ENCODE measurements around the gene B3GALT4.
A peak's percentile ranks its signal among the peaks of the same experiment; 100 is the strongest.

The B3GALT4 gene

DNA sequence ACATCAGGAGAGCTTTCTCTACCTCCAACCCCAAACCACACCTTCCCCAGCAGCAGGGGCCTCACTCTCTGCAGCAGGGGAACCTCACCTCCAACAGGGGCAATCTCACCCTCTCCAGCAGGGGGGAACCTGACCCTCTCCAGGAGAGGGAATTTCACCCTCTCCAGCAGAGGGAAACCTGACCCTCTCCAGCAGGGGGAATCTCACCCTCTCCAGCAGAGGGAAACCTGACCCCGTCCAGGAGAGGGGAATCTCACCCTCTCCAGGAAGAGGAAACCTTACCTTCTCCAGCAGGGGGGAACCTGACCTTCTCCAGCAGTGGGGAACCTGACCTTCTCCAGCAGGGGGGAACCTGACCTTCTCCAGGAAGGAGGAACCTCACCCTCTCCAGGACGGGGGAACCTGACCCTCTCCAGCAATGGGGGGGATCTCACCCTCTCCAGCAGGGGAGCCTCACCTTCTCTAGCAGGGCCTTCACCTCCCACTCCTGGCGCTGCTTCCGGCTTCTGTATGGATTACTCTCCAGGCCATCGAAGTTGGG is 3.1 kb downstream of the B3GALT4 start (continued):
- TF ChIP-seq TCF7L2 (IDR thresholded peaks at IDR 0.05; ENCODE audit: borderline replicate concordance, low read depth, low read length) (no peak), OVOL3 (tag by site-specific recombination; IDR thresholded peaks at IDR 0.05) (no peak), ZNF585B (tag by site-specific recombination; IDR thresholded peaks at IDR 0.05) (no peak), ZNF155 (tag by site-specific recombination; IDR thresholded peaks at IDR 0.05) (no peak), ZEB2 (tag by site-specific recombination; IDR thresholded peaks at IDR 0.05) (no peak), ZNF747 (tag by site-specific recombination; IDR thresholded peaks at IDR 0.05) (no peak), ZNF510 (tag by site-specific recombination; IDR thresholded peaks at IDR 0.05; ENCODE audit: insufficient replicate concordance) (no peak), ZNF114 (tag by site-specific recombination; IDR thresholded peaks at IDR 0.05) (no peak), ZBTB11 (tag by site-specific recombination; conservative IDR thresholded peaks at IDR 0.05; ENCODE audit: low read depth) (no peak), REPIN1 (tag by site-specific recombination; IDR thresholded peaks at IDR 0.05; ENCODE audit: low read depth) (no peak), ZNF10 (tag by site-specific recombination; IDR thresholded peaks at IDR 0.05) (no peak), ZNF274 (IDR thresholded peaks at IDR 0.05; ENCODE audit: low read length) (no peak), ZNF274 (tag by site-specific recombination; IDR thresholded peaks at IDR 0.05; ENCODE audit: borderline replicate concordance) (no peak), ZFP3 (tag by site-specific recombination; IDR thresholded peaks at IDR 0.05; ENCODE audit: low read depth) (no peak), GLIS2 (tag by site-specific recombination; IDR thresholded peaks at IDR 0.05) (peak; percentile 76), KLF7 (tag by site-specific recombination; IDR thresholded peaks at IDR 0.05; ENCODE audit: borderline replicate concordance) (no peak), ZNF112 (tag by site-specific recombination; IDR thresholded peaks at IDR 0.05) (no peak), ZNF621 (tag by site-specific recombination; IDR thresholded peaks at IDR 0.05) (no peak), IKZF3 (tag by site-specific recombination; IDR thresholded peaks at IDR 0.05) (peak; percentile 92), ZNF311 (tag by site-specific recombination; IDR thresholded peaks at IDR 0.05; ENCODE audit: borderline replicate concordance) (no peak), ZNF175 (tag by site-specific recombination; IDR thresholded peaks at IDR 0.05) (no peak), ZXDB (tag by site-specific recombination; IDR thresholded peaks at IDR 0.05) (peak; percentile 70), ZNF148 (tag by site-specific recombination; IDR thresholded peaks at IDR 0.05; ENCODE audit: borderline replicate concordance) (no peak)
- TF ChIP-seq, protein P1, sequence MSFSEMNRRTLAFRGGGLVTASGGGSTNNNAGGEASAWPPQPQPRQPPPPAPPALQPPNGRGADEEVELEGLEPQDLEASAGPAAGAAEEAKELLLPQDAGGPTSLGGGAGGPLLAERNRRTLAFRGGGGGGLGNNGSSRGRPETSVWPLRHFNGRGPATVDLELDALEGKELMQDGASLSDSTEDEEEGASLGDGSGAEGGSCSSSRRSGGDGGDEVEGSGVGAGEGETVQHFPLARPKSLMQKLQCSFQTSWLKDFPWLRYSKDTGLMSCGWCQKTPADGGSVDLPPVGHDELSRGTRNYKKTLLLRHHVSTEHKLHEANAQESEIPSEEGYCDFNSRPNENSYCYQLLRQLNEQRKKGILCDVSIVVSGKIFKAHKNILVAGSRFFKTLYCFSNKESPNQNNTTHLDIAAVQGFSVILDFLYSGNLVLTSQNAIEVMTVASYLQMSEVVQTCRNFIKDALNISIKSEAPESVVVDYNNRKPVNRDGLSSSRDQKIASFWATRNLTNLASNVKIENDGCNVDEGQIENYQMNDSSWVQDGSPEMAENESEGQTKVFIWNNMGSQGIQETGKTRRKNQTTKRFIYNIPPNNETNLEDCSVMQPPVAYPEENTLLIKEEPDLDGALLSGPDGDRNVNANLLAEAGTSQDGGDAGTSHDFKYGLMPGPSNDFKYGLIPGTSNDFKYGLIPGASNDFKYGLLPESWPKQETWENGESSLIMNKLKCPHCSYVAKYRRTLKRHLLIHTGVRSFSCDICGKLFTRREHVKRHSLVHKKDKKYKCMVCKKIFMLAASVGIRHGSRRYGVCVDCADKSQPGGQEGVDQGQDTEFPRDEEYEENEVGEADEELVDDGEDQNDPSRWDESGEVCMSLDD (tag by site-specific recombination; IDR thresholded peaks at IDR 0.05) = 0 out of 2 replicates have a peak, but pooled peaks have one; percentile 25
- TF ChIP-seq, protein P2, sequence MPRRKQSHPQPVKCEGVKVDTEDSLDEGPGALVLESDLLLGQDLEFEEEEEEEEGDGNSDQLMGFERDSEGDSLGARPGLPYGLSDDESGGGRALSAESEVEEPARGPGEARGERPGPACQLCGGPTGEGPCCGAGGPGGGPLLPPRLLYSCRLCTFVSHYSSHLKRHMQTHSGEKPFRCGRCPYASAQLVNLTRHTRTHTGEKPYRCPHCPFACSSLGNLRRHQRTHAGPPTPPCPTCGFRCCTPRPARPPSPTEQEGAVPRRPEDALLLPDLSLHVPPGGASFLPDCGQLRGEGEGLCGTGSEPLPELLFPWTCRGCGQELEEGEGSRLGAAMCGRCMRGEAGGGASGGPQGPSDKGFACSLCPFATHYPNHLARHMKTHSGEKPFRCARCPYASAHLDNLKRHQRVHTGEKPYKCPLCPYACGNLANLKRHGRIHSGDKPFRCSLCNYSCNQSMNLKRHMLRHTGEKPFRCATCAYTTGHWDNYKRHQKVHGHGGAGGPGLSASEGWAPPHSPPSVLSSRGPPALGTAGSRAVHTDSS (tag by site-specific recombination; IDR thresholded peaks at IDR 0.05) = no peak
- TF ChIP-seq, protein P3, sequence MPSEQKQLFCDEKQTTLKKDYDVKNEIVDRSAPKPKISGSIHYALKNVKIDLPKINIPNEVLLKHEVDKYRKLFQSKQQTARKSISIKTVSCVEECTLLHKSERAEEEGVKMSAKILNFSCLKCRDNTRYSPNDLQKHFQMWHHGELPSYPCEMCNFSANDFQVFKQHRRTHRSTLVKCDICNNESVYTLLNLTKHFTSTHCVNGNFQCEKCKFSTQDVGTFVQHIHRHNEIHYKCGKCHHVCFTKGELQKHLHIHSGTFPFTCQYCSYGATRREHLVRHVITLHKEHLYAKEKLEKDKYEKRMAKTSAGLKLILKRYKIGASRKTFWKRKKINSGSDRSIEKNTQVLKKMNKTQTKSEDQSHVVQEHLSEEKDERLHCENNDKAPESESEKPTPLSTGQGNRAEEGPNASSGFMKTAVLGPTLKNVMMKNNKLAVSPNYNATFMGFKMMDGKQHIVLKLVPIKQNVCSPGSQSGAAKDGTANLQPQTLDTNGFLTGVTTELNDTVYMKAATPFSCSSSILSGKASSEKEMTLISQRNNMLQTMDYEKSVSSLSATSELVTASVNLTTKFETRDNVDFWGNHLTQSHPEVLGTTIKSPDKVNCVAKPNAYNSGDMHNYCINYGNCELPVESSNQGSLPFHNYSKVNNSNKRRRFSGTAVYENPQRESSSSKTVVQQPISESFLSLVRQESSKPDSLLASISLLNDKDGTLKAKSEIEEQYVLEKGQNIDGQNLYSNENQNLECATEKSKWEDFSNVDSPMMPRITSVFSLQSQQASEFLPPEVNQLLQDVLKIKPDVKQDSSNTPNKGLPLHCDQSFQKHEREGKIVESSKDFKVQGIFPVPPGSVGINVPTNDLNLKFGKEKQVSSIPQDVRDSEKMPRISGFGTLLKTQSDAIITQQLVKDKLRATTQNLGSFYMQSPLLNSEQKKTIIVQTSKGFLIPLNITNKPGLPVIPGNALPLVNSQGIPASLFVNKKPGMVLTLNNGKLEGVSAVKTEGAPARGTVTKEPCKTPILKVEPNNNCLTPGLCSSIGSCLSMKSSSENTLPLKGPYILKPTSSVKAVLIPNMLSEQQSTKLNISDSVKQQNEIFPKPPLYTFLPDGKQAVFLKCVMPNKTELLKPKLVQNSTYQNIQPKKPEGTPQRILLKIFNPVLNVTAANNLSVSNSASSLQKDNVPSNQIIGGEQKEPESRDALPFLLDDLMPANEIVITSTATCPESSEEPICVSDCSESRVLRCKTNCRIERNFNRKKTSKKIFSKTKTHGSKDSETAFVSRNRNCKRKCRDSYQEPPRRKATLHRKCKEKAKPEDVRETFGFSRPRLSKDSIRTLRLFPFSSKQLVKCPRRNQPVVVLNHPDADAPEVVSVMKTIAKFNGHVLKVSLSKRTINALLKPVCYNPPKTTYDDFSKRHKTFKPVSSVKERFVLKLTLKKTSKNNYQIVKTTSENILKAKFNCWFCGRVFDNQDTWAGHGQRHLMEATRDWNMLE (tag by site-specific recombination; conservative IDR thresholded peaks at IDR 0.05; ENCODE audit: low read depth) = no peak
